Liver (tissue), 9 donors: ENCODE results near the gene RND3. TPM values are rescaled to one million over a fixed set of nuclear protein-coding genes. Genes with fewer than 3 reads are reported as not detected.

ENCODE experiments used
- DNase-seq: peaks from one replicate; pipeline ENCODE4 v3.0.0-alpha.2; 2017; ENCODE audit warnings: low spot score
- H3K27ac ChIP-seq, 2 donors: one replicate each; pipeline ENCODE4 v1.7.0; 2013; ENCODE audit warnings: inconsistent platforms in 2 of 2, low read length in 2 of 2, control low read depth in 1 of 2, low read depth in 1 of 2, mild to moderate bottlenecking in 1 of 2
- H3K27me3 ChIP-seq, 4 donors: one replicate each; pipeline versions ENCODE4 v1.6.1 to v1.7.0; 2013; ENCODE audit warnings: low read length in 3 of 4, inconsistent platforms in 1 of 4, mild to moderate bottlenecking in 1 of 4, moderate library complexity in 1 of 4; ENCODE audit not compliant: control insufficient read depth in 4 of 4, insufficient read depth in 4 of 4
- H3K36me3 ChIP-seq, 4 donors: one replicate each; pipeline versions ENCODE4 v1.6.1 to v1.7.0; 2013; ENCODE audit warnings: low read length in 3 of 4, mild to moderate bottlenecking in 3 of 4, low read depth in 1 of 4, moderate library complexity in 1 of 4; ENCODE audit not compliant: control insufficient read depth in 4 of 4, insufficient read depth in 3 of 4
- H3K4me1 ChIP-seq, 4 donors: one replicate each; pipeline versions ENCODE4 v1.6.1 to v1.7.0; 2013; ENCODE audit warnings: low read length in 3 of 4, mild to moderate bottlenecking in 3 of 4, moderate library complexity in 1 of 4; ENCODE audit not compliant: control insufficient read depth in 4 of 4, insufficient read depth in 4 of 4
- H3K4me3 ChIP-seq, 3 donors: one replicate each; pipeline versions ENCODE4 v1.6.1 to v1.7.0; 2013; ENCODE audit warnings: low read length in 3 of 3, control low read depth in 1 of 3, low read depth in 1 of 3, mild to moderate bottlenecking in 1 of 3
- H3K9ac ChIP-seq, 2 donors: one replicate each; pipeline ENCODE4 v1.7.0; 2013; ENCODE audit warnings: low read length in 2 of 2, mild to moderate bottlenecking in 2 of 2, moderate library complexity in 2 of 2, control low read depth in 1 of 2, low read depth in 1 of 2
- H3K9me3 ChIP-seq, 4 donors: one replicate each; pipeline versions ENCODE4 v1.6.1 to v1.7.0; 2013; ENCODE audit warnings: low read length in 3 of 4; ENCODE audit not compliant: control insufficient read depth in 4 of 4
- EGR1 ChIP-seq, 2 donors: IDR thresholded peaks; 2 replicates each; pipeline ENCODE4 v1.6.1; 2016 to 2018; ENCODE audit warnings: antibody characterized with exemption in 2 of 2, low read depth in 2 of 2
- FOXA1 ChIP-seq: IDR thresholded peaks from 2 replicates; pipeline ENCODE4 v1.6.1; 2016; ENCODE audit warnings: antibody characterized with exemption
- FOXA2 ChIP-seq: IDR thresholded peaks from 2 replicates; pipeline ENCODE4 v1.6.1; 2016; ENCODE audit warnings: antibody characterized with exemption
- GABPA ChIP-seq, 2 donors: IDR thresholded peaks in 1 of 2; conservative IDR thresholded peaks in 1 of 2; 2 replicates each; pipeline ENCODE4 v1.6.1; 2016; ENCODE audit warnings: antibody characterized with exemption in 2 of 2, mild to moderate bottlenecking in 1 of 2, moderate library complexity in 1 of 2
- HNF4G ChIP-seq: IDR thresholded peaks from 2 replicates; pipeline ENCODE4 v1.6.1; 2016; ENCODE audit warnings: antibody characterized with exemption
- JUND ChIP-seq, 2 donors: IDR thresholded peaks; 2 replicates each; pipeline ENCODE4 v1.6.1; 2016; ENCODE audit warnings: antibody characterized with exemption in 2 of 2
- NR2F2 ChIP-seq: IDR thresholded peaks from 2 replicates; pipeline ENCODE4 v1.6.1; 2016; ENCODE audit warnings: antibody characterized with exemption
- RAD21 ChIP-seq, 2 donors: IDR thresholded peaks; 2 replicates each; pipeline ENCODE4 v1.6.1; 2016; ENCODE audit warnings: antibody characterized with exemption in 2 of 2, mild to moderate bottlenecking in 2 of 2
- SP1 ChIP-seq: IDR thresholded peaks from 2 replicates; pipeline ENCODE4 v1.6.1; 2018; ENCODE audit warnings: antibody characterized with exemption, mild to moderate bottlenecking
- YY1 ChIP-seq: IDR thresholded peaks from 2 replicates; pipeline ENCODE4 v1.6.1; 2016; ENCODE audit warnings: antibody characterized with exemption, mild to moderate bottlenecking
- WGBS: extraction: QIAGEN DNeasy Blood & Tissue Kit; methylation state at CpG from one replicate; pipeline ENCODE4 v1.1.7; 2013; 5-methylcytosine and 5-hydroxymethylcytosine counted together
- polyA plus RNA-seq, 2 donors: library from polyadenylated mRNA; stranded (reverse) in 1 of 2; unstranded in 1 of 2; fragments of 200-250 nt in 1 of 2; fragments of >200 nt in 1 of 2; fragmentation: Nextera tagmentation in 1 of 2; extraction: Ambion mirVana in 1 of 2; gene quantifications; one replicate each; pipeline versions ENCODE4 v1.2.1 to v1.2.3, GENCODE V29; 2013 to 2015
- total RNA-seq, 2 donors: library from RNA; depleted of rRNA; stranded (reverse); fragments of >200 nt; gene quantifications; one replicate each; pipeline ENCODE4 v1.2.3, GENCODE V29; 2014
- TF ChIP-seq, protein P1 (sequence below): IDR thresholded peaks from 2 replicates; pipeline ENCODE4 v1.6.1; 2016; ENCODE audit warnings: antibody characterized with exemption
- TF ChIP-seq, protein P2 (sequence below): IDR thresholded peaks from 2 replicates; pipeline ENCODE4 v1.6.1; 2016; ENCODE audit warnings: antibody characterized with exemption
- TF ChIP-seq, protein P3 (sequence below): IDR thresholded peaks from 2 replicates; pipeline ENCODE4 v1.6.1; 2016; ENCODE audit warnings: antibody characterized with exemption
- TF ChIP-seq, protein P4 (sequence below): IDR thresholded peaks from 2 replicates; pipeline ENCODE4 v1.6.1; 2016; ENCODE audit warnings: antibody characterized with exemption, mild to moderate bottlenecking
- donor health status: healthy.
- donor health status: healthy.
- donor health status: healthy.
- donor health status: healthy.
- donor health status: healthy.

Gene RND3
- total and polyA plus RNA-seq, 4 donors, result 14.8 to 30.0 (median 21.6) TPM

DNA sequence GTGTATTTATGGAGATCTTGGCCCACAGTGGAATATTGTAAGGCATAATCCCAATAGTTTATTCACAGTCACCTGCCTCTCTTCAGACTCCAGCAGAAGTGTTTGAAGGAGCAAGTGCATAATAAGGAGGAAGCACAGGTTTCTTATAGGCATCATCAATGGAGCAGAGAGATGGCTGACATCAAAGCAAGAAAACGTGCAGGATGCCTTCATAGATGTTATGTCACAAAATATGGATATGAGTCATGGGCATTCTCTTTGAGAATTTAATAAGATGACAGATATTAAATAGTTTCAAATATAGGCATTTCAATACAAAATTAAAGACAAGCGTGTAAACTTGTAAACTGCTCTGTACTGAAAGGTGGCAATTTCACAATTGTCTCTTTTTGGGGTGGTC, 4.0 kb upstream of the RND3 start:
- no peak for DNase-seq

DNA sequence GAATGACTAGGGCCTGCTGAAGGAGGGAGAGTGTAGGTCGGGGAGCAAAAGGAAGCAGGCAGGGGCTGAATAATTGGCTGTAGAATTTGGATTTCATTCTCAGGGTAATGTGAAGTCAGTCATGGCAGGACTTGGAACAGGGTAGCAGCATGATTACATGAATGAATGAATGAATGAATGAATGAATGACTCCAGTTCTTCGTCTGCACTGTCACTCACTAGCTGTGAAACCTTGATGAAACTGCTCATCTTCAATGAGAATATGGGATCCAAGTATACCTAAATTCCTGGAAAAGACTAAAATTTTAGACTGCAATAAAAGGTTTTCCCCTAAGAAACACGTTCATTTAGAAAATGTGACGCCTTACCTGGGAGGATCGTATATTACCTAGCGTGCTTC, 3.0 kb upstream of the RND3 start:
- H3K4me1 ChIP-seq, result peaks cover 0 to 12% (median 7%) of the 10 kb centered on the region in 4 donors
- no peak overlapping the region for H3K4me3 ChIP-seq
- 87% methylated on average over 6 of the region's 6 CpGs for WGBS
- no peak for DNase-seq
- no peaks in the 10 kb centered on the region for H3K36me3 ChIP-seq
- TF ChIP-seq HNF4G, result no peak
- no peak for TF ChIP-seq EGR1 (IDR thresholded peaks at IDR 0.05; ENCODE audit: low read depth in 2 of 2)
- H3K27ac ChIP-seq, result no peak overlapping the region
- no peaks in the 10 kb centered on the region for H3K9me3 ChIP-seq
- no peak overlapping the region for H3K9ac ChIP-seq
- H3K27me3 ChIP-seq, result no peaks in the 10 kb centered on the region

More for the DNA sequence above, 4.0 kb upstream of the RND3 start:
- H3K4me3 ChIP-seq, result no peak overlapping the region
- H3K27ac ChIP-seq, result peak overlapping the region in 1 of 2 donors; percentile 43
- no peaks in the 10 kb centered on the region for H3K27me3 ChIP-seq
- peaks cover 0 to 12% (median 7%) of the 10 kb centered on the region in 4 donors for H3K4me1 ChIP-seq
- 85% methylated on average over 2 of the region's 2 CpGs for WGBS
- no peaks in the 10 kb centered on the region for H3K9me3 ChIP-seq
- H3K36me3 ChIP-seq, result no peaks in the 10 kb centered on the region
- TF ChIP-seq, protein P1, sequence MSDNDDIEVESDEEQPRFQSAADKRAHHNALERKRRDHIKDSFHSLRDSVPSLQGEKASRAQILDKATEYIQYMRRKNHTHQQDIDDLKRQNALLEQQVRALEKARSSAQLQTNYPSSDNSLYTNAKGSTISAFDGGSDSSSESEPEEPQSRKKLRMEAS, result no peak
- TF ChIP-seq SP1 (no peak), EGR1 (IDR thresholded peaks at IDR 0.05; ENCODE audit: low read depth in 2 of 2) (no peak), JUND (IDR thresholded peaks at IDR 0.05) (no peak), HNF4G (no peak), FOXA2 (no peak), GABPA (IDR thresholded peaks at IDR 0.05 in 1 of 2, conservative IDR thresholded peaks at IDR 0.05 in 1 of 2) (no peak), NR2F2 (no peak), FOXA1 (no peak), RAD21 (IDR thresholded peaks at IDR 0.05) (no peak), YY1 (no peak)
- TF ChIP-seq, protein P2, sequence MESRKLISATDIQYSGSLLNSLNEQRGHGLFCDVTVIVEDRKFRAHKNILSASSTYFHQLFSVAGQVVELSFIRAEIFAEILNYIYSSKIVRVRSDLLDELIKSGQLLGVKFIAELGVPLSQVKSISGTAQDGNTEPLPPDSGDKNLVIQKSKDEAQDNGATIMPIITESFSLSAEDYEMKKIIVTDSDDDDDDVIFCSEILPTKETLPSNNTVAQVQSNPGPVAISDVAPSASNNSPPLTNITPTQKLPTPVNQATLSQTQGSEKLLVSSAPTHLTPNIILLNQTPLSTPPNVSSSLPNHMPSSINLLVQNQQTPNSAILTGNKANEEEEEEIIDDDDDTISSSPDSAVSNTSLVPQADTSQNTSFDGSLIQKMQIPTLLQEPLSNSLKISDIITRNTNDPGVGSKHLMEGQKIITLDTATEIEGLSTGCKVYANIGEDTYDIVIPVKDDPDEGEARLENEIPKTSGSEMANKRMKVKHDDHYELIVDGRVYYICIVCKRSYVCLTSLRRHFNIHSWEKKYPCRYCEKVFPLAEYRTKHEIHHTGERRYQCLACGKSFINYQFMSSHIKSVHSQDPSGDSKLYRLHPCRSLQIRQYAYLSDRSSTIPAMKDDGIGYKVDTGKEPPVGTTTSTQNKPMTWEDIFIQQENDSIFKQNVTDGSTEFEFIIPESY, result no peak
- TF ChIP-seq, protein P3, sequence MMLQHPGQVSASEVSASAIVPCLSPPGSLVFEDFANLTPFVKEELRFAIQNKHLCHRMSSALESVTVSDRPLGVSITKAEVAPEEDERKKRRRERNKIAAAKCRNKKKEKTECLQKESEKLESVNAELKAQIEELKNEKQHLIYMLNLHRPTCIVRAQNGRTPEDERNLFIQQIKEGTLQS, result no peak
- H3K9ac ChIP-seq, result no peak overlapping the region

DNA sequence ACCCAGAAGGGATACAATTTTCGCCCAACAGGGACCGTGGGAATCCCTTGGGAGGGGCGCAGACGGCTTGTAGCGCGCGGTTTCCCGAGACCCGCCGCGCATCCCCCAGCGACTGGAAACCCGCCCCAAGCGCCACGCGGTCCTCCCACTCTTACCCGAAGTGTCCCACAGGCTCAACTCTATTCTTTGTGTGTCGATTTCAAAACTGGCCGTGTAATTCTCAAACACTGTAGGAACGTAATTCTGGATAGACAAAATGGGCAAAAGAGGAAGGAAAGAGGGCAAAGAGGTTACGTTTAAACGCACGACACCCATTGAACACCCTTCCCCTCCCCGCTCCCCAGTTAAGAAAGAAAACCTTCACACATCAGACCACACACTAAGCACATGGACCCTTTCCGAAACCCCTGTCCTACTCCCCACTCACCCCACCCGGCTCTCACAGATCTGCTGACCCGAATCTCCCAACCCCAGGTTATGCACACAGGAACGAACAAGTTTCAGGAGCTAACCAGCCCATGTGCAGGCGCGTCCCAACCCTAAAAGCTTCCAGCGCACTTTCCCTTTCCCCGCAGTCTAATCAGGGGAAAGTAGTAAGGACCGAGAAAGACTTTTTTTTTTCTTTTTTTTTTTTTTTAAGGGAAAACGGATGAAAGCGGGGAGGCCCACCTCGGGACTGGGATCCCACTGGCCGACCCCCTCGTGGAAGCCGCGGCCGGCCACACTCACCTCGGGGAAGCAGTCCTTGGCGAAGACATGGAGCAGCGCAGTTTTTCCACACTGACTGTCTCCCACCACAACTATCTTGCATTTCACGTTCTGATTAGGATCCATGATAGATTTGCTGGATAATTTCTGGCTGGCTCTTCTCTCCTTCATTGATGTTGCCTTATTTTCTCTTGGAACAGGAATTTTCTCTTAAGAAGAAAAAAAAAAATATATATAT, 655 bp downstream of the RND3 start:
- H3K9ac ChIP-seq, result peak overlapping the region; percentile 85 to 96
- H3K4me3 ChIP-seq, result peak overlapping the region; percentile 66 to 85 (median 76)
- H3K27ac ChIP-seq, result peak overlapping the region; percentile 91 to 96
- no peaks in the 10 kb centered on the region for H3K9me3 ChIP-seq
- no peaks in the 10 kb centered on the region for H3K27me3 ChIP-seq
- H3K36me3 ChIP-seq, result peaks cover 0 to 3% (median 2%) of the 10 kb centered on the region in 4 donors
- TF ChIP-seq YY1, result no peak
- peak; percentile 9 to 17 for TF ChIP-seq RAD21 (IDR thresholded peaks at IDR 0.05)
- TF ChIP-seq GABPA (IDR thresholded peaks at IDR 0.05 in 1 of 2, conservative IDR thresholded peaks at IDR 0.05 in 1 of 2), result no peak
- TF ChIP-seq, protein P4, sequence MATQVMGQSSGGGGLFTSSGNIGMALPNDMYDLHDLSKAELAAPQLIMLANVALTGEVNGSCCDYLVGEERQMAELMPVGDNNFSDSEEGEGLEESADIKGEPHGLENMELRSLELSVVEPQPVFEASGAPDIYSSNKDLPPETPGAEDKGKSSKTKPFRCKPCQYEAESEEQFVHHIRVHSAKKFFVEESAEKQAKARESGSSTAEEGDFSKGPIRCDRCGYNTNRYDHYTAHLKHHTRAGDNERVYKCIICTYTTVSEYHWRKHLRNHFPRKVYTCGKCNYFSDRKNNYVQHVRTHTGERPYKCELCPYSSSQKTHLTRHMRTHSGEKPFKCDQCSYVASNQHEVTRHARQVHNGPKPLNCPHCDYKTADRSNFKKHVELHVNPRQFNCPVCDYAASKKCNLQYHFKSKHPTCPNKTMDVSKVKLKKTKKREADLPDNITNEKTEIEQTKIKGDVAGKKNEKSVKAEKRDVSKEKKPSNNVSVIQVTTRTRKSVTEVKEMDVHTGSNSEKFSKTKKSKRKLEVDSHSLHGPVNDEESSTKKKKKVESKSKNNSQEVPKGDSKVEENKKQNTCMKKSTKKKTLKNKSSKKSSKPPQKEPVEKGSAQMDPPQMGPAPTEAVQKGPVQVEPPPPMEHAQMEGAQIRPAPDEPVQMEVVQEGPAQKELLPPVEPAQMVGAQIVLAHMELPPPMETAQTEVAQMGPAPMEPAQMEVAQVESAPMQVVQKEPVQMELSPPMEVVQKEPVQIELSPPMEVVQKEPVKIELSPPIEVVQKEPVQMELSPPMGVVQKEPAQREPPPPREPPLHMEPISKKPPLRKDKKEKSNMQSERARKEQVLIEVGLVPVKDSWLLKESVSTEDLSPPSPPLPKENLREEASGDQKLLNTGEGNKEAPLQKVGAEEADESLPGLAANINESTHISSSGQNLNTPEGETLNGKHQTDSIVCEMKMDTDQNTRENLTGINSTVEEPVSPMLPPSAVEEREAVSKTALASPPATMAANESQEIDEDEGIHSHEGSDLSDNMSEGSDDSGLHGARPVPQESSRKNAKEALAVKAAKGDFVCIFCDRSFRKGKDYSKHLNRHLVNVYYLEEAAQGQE, result no peak
- WGBS, result 1% methylated on average over 45 of the region's 45 CpGs
- peaks cover 5 to 21% (median 16%) of the 10 kb centered on the region in 4 donors for H3K4me1 ChIP-seq
- DNase-seq, result peak; percentile 40
